GM23338 (cell line): Measurements from ENCODE around the gene ZNF518B. TPM values are rescaled to one million over a fixed set of nuclear protein-coding genes. Genes with fewer than 3 reads are reported as not detected.

Source experiments
- ATAC-seq: fragments of 200-7000 bp; cut with Tn5 transposase; 3 replicates; pipeline ENCODE4 v1.9.1; 2020
- DNase-seq: peaks from one replicate; pipeline ENCODE4 v3.0.0-alpha.2; 2015; ENCODE audit warnings: low spot score
- H2AFZ ChIP-seq: fragments of 200-600 bp; sonication (generic); 2 replicates; pipeline ENCODE4 v1.8.0; 2016; ENCODE audit warnings: antibody characterized with exemption, mild to moderate bottlenecking, moderate library complexity
- H3F3A ChIP-seq: fragments of 200-600 bp; sonication (generic); replicated peaks from 2 replicates; pipeline ENCODE4 v1.8.0; 2017; ENCODE audit warnings: antibody characterized with exemption, mixed run types, low read depth
- H3K27ac ChIP-seq: fragments of 200-600 bp; sonication (generic); 2 replicates; pipeline ENCODE4 v1.6.1; 2016; ENCODE audit warnings: low read depth
- H3K27me3 ChIP-seq: fragments of 200-600 bp; sonication (generic); 2 replicates; pipeline ENCODE4 v1.8.0; 2016; ENCODE audit warnings: mild to moderate bottlenecking, mixed run types, moderate library complexity; ENCODE audit not compliant: insufficient read depth
- H3K36me3 ChIP-seq: fragments of 200-600 bp; sonication (generic); 2 replicates; pipeline ENCODE4 v1.8.0; 2016; ENCODE audit warnings: mild to moderate bottlenecking; ENCODE audit not compliant: insufficient read depth
- H3K4me1 ChIP-seq: fragments of 200-600 bp; sonication (generic); 2 replicates; pipeline ENCODE4 v1.8.0; 2016; ENCODE audit warnings: mild to moderate bottlenecking, moderate library complexity; ENCODE audit not compliant: insufficient read depth
- H3K4me2 ChIP-seq: fragments of 200-600 bp; sonication (generic); 2 replicates; pipeline ENCODE4 v1.7.1; 2017; ENCODE audit warnings: mixed run types
- H3K4me3 ChIP-seq: fragments of 200-600 bp; sonication (generic); 2 replicates; pipeline ENCODE4 v1.6.1; 2016; ENCODE audit warnings: mixed run types
- H3K79me2 ChIP-seq: fragments of 200-600 bp; sonication (generic); replicated peaks from 2 replicates; pipeline ENCODE4 v1.8.0; 2017; ENCODE audit warnings: mild to moderate bottlenecking; ENCODE audit not compliant: insufficient read depth
- H3K9me2 ChIP-seq: fragments of 200-600 bp; sonication (generic); 2 replicates; pipeline ENCODE4 v1.8.0; 2017; ENCODE audit not compliant: insufficient read depth
- H4K20me1 ChIP-seq: fragments of 200-600 bp; sonication (generic); replicated peaks from 2 replicates; pipeline ENCODE4 v1.8.0; 2017; ENCODE audit warnings: mild to moderate bottlenecking; ENCODE audit not compliant: insufficient read depth
- H3K27ac Mint-ChIP-seq: 2 replicates; pipeline ENCODE4 v1.8.0; 2020; ENCODE audit warnings: inconsistent platforms, mild to moderate bottlenecking, moderate library complexity, mixed read lengths
- H3K27me3 Mint-ChIP-seq: 3 replicates; pipeline ENCODE4 v1.8.0; 2022; ENCODE audit warnings: low read depth, mild to moderate bottlenecking, moderate library complexity, mixed read lengths, inconsistent platforms; ENCODE audit not compliant: insufficient read depth, poor library complexity
- H3K36me3 Mint-ChIP-seq: 3 replicates; pipeline ENCODE4 v1.8.0; 2021; ENCODE audit warnings: low read depth, mild to moderate bottlenecking, inconsistent platforms, moderate library complexity, mixed read lengths
- H3K4me1 Mint-ChIP-seq: 3 replicates; pipeline ENCODE4 v1.8.0; 2020; ENCODE audit warnings: mild to moderate bottlenecking, inconsistent platforms, mixed read lengths
- H3K4me3 Mint-ChIP-seq: 3 replicates; pipeline ENCODE4 v1.8.0; 2021; ENCODE audit warnings: moderate library complexity, mild to moderate bottlenecking, inconsistent platforms, mixed read lengths
- H3K9me3 Mint-ChIP-seq: 3 replicates; pipeline ENCODE4 v1.8.0; 2020; ENCODE audit warnings: moderate library complexity, mild to moderate bottlenecking, inconsistent platforms, mixed read lengths
- EZH2phosphoT487 ChIP-seq: fragments of 200-600 bp; sonication (generic); IDR thresholded peaks from one replicate; pipeline ENCODE4 v1.8.1; 2018; ENCODE audit warnings: antibody characterized with exemption; ENCODE audit not compliant: unreplicated experiment
- JUNB ChIP-seq: IDR thresholded peaks from one replicate; pipeline ENCODE4 v1.6.1; 2016; ENCODE audit warnings: antibody characterized with exemption; ENCODE audit not compliant: unreplicated experiment
- NANOG ChIP-seq: IDR thresholded peaks from 2 replicates; pipeline ENCODE4 v1.6.1; 2016; ENCODE audit warnings: antibody characterized with exemption, borderline replicate concordance
- POLR2AphosphoS5 ChIP-seq: IDR thresholded peaks from 2 replicates; pipeline ENCODE4 v1.6.1; 2016; ENCODE audit warnings: antibody characterized with exemption, low read depth
- STAT1 ChIP-seq: IDR thresholded peaks from one replicate; pipeline ENCODE4 v1.6.1; 2016; ENCODE audit warnings: antibody characterized with exemption; ENCODE audit not compliant: unreplicated experiment
- ZNF114 ChIP-seq: fragments of 250-450 bp; sonication (Bioruptor Pico); IDR thresholded peaks from 2 replicates; pipeline ENCODE4 v1.5.0; 2020; ENCODE audit warnings: mild to moderate bottlenecking, moderate library complexity
- polyA plus RNA-seq: library from polyadenylated mRNA; unstranded; fragments of >200 nt; fragmentation: Nextera tagmentation; extraction: Ambion mirVana; gene quantifications from 2 replicates; pipeline ENCODE4 v1.2.1, GENCODE V29; 2016
- total RNA-seq: library from RNA; depleted of rRNA; stranded (reverse); fragments of >200 nt; shearing (Covaris generic); gene quantifications from 2 replicates; pipeline ENCODE4 v1.2.3, GENCODE V29; 2014
- TF ChIP-seq, protein P1 (sequence below): IDR thresholded peaks from 2 replicates; pipeline ENCODE4 v1.6.1; 2016; ENCODE audit warnings: antibody characterized with exemption
- TF ChIP-seq, protein P2 (sequence below): fragments of 250-450 bp; sonication (Bioruptor Pico); IDR thresholded peaks from 2 replicates; pipeline ENCODE4 v1.5.0; 2020; ENCODE audit warnings: mild to moderate bottlenecking, moderate library complexity

Gene ZNF518B
- total and polyA plus RNA-seq, 2 experiments from 2014 or later = 2.9 to 10.8 TPM

DNA sequence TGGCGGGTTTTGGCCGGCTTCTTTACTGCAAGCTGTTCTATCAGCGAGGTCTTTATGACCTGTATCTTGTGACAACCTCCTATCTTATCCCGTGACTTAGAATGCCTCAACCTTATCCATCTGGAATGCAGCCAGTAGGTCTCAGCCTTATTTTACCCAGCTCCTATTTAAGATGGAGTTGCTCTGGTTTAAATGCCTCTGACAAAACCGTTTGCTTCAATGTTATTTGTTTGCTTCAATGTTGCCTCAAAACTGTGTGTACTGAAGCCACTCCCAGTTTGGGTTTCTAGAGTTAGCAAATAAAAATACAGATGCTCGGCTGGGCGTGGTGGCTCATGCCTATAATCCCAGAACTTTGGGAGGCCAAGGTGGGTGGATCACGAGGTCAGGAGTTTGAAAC is 51.6 kb downstream of the ZNF518B start:
- no peaks in the 10 kb centered on the region for H3K9me2 ChIP-seq
- no peak overlapping the region for H3K27ac ChIP-seq
- Mint-ChIP-seq H3K27me3 (peaks cover 2% of the 10 kb centered on the region), H3K9me3 (no peaks in the 10 kb centered on the region), H3K4me1 (peaks cover 8% of the 10 kb centered on the region), H3K4me3 (no peak overlapping the region), H3K36me3 (no peaks in the 10 kb centered on the region), H3K27ac (no peak overlapping the region)
- ATAC-seq (no peak), DNase-seq (no peak)
- H3F3A ChIP-seq = no peaks in the 10 kb centered on the region
- H3K4me1 ChIP-seq = 0 out of 2 replicates have a peak, but pooled peaks cover 4% of the 10 kb centered on the region
- no peaks in the 10 kb centered on the region for H3K79me2 ChIP-seq
- H3K4me2 ChIP-seq = no peak overlapping the region
- H3K36me3 ChIP-seq = no peaks in the 10 kb centered on the region
- H2AFZ ChIP-seq = no peak overlapping the region
- no peaks in the 10 kb centered on the region for H3K27me3 ChIP-seq
- H3K4me3 ChIP-seq = no peak overlapping the region
- TF ChIP-seq ZNF114 (CRISPR knock-in tag) (no peak), EZH2phosphoT487 (no peak), JUNB (no peak), POLR2AphosphoS5 (no peak), NANOG (no peak), STAT1 (no peak)
- TF ChIP-seq, protein P1, sequence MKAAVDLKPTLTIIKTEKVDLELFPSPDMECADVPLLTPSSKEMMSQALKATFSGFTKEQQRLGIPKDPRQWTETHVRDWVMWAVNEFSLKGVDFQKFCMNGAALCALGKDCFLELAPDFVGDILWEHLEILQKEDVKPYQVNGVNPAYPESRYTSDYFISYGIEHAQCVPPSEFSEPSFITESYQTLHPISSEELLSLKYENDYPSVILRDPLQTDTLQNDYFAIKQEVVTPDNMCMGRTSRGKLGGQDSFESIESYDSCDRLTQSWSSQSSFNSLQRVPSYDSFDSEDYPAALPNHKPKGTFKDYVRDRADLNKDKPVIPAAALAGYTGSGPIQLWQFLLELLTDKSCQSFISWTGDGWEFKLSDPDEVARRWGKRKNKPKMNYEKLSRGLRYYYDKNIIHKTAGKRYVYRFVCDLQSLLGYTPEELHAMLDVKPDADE = no peak
- TF ChIP-seq, protein P2, sequence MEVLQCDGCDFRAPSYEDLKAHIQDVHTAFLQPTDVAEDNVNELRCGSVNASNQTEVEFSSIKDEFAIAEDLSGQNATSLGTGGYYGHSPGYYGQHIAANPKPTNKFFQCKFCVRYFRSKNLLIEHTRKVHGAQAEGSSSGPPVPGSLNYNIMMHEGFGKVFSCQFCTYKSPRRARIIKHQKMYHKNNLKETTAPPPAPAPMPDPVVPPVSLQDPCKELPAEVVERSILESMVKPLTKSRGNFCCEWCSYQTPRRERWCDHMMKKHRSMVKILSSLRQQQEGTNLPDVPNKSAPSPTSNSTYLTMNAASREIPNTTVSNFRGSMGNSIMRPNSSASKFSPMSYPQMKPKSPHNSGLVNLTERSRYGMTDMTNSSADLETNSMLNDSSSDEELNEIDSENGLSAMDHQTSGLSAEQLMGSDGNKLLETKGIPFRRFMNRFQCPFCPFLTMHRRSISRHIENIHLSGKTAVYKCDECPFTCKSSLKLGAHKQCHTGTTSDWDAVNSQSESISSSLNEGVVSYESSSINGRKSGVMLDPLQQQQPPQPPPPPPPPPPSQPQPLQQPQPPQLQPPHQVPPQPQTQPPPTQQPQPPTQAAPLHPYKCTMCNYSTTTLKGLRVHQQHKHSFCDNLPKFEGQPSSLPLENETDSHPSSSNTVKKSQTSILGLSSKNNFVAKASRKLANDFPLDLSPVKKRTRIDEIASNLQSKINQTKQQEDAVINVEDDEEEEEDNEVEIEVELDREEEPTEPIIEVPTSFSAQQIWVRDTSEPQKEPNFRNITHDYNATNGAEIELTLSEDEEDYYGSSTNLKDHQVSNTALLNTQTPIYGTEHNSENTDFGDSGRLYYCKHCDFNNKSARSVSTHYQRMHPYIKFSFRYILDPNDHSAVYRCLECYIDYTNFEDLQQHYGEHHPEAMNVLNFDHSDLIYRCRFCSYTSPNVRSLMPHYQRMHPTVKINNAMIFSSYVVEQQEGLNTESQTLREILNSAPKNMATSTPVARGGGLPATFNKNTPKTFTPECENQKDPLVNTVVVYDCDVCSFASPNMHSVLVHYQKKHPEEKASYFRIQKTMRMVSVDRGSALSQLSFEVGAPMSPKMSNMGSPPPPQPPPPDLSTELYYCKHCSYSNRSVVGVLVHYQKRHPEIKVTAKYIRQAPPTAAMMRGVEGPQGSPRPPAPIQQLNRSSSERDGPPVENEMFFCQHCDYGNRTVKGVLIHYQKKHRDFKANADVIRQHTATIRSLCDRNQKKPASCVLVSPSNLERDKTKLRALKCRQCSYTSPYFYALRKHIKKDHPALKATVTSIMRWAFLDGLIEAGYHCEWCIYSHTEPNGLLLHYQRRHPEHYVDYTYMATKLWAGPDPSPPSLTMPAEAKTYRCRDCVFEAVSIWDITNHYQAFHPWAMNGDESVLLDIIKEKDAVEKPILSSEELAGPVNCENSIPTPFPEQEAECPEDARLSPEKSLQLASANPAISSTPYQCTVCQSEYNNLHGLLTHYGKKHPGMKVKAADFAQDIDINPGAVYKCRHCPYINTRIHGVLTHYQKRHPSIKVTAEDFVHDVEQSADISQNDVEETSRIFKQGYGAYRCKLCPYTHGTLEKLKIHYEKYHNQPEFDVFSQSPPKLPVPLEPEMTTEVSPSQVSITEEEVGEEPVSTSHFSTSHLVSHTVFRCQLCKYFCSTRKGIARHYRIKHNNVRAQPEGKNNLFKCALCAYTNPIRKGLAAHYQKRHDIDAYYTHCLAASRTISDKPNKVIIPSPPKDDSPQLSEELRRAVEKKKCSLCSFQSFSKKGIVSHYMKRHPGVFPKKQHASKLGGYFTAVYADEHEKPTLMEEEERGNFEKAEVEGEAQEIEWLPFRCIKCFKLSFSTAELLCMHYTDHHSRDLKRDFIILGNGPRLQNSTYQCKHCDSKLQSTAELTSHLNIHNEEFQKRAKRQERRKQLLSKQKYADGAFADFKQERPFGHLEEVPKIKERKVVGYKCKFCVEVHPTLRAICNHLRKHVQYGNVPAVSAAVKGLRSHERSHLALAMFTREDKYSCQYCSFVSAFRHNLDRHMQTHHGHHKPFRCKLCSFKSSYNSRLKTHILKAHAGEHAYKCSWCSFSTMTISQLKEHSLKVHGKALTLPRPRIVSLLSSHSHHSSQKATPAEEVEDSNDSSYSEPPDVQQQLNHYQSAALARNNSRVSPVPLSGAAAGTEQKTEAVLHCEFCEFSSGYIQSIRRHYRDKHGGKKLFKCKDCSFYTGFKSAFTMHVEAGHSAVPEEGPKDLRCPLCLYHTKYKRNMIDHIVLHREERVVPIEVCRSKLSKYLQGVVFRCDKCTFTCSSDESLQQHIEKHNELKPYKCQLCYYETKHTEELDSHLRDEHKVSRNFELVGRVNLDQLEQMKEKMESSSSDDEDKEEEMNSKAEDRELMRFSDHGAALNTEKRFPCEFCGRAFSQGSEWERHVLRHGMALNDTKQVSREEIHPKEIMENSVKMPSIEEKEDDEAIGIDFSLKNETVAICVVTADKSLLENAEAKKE = no peak
- H4K20me1 ChIP-seq = peaks cover 2% of the 10 kb centered on the region; the same call in 1 of the 2 replicates
